Measurements from ENCODE around the gene OPCML.

OPCML gene

DNA sequence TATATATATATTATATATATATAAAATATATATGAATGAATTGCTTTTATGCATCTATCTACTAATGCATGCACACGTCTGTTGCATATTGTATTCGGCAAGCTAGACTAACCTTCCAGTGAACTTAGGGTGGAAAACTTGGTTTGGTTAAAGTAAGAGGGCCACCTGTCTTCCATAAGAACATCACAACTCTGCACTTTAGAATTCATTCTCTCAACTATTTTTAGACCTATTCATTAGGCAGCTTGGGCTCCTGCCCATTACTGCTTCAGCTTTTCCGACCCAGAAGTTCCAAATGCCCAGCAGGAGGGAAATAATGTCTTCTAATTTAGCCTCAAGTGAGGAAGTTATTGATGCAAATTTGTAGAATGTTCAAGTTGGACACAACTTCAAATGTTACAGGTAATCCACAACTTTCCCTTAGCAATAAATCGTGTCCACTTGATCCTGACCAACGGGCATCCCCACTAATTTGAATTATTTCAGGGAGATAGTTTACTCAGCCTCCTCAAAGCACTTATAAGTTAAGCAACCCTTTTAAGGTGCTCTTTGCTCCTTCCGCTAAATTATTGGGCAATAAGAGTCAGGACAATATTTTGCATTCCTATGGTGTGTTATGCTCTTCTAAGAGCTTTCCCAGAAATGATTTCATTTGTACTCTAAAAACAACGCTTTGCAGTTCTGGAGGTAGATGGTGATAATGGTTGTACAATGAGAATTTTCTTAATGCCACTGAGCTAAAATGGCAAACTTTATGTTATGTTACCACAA is 132.3 kb downstream of the OPCML start:
- Histone ChIP-seq H3K9me3 (ENCODE audit: control insufficient read depth, low read length) (peaks cover 4% of the 10 kb centered on the region), H3K27ac (ENCODE audit: insufficient read depth, low read depth, low read length, poor library complexity, severe bottlenecking) (no peak overlapping the region), H3K4me3 (ENCODE audit: insufficient read depth, low read depth, low read length) (no peak overlapping the region), H3K4me1 (ENCODE audit: control insufficient read depth, insufficient read depth, low read length) (no peaks in the 10 kb centered on the region), H3K27me3 (ENCODE audit: control insufficient read depth, insufficient read depth, low read length, poor library complexity, severe bottlenecking) (no peaks in the 10 kb centered on the region), H3K36me3 (ENCODE audit: control insufficient read depth, insufficient read depth, low read length) (no peaks in the 10 kb centered on the region)
- WGBS, 2 experiments: 93 to 96% methylated on average over 4 to 6 of the region's 7 CpGs

GRCh38 chr11:133399294-133399693 is 133.0 kb downstream of the OPCML start:
- no peaks in the 10 kb centered on the region for H3K27me3 ChIP-seq (ENCODE audit: control insufficient read depth, insufficient read depth, low read length, poor library complexity, severe bottlenecking)
- 91 to 94% methylated on average over 2 of the region's 2 CpGs for WGBS, 2 experiments

DNA sequence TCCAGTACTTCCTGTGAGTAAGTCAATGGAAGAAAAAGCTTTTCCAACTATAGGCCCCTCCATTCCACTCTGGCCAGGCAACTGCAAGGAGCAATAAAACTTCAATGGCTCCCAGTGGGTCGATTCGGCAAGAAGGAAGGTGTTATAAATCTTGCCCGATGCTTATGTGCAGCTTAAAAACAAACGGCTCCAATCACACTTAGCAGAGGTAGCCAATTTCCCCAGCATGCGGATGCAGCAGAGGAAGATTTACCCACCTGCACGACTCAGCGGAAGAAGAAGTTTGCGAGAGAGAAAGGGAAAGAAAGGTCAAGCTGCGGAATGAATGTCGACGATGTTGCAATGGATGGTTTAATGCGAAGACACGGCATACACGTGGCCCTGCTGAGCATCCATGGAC is 141.5 kb downstream of the OPCML start:
- H3K36me3 ChIP-seq (ENCODE audit: control insufficient read depth, insufficient read depth, low read length): no peaks in the 10 kb centered on the region
- no peaks in the 10 kb centered on the region for H3K9me3 ChIP-seq (ENCODE audit: control insufficient read depth, low read length)
- H3K4me1 ChIP-seq (ENCODE audit: control insufficient read depth, insufficient read depth, low read length): no peaks in the 10 kb centered on the region
- H3K27ac ChIP-seq (ENCODE audit: insufficient read depth, low read depth, low read length, poor library complexity, severe bottlenecking): no peak overlapping the region
- 95 to 96% methylated on average over 14 of the region's 14 CpGs for WGBS, 2 experiments
- no peaks in the 10 kb centered on the region for H3K27me3 ChIP-seq (ENCODE audit: control insufficient read depth, insufficient read depth, low read length, poor library complexity, severe bottlenecking)
- H3K4me3 ChIP-seq (ENCODE audit: insufficient read depth, low read depth, low read length): no peak overlapping the region

More at GRCh38 chr11:133399294-133399693, 133.0 kb downstream of the OPCML start:
- no peaks in the 10 kb centered on the region for H3K4me1 ChIP-seq (ENCODE audit: control insufficient read depth, insufficient read depth, low read length)
- peaks cover 1% of the 10 kb centered on the region for H3K9me3 ChIP-seq (ENCODE audit: control insufficient read depth, low read length)
- no peak overlapping the region for H3K4me3 ChIP-seq (ENCODE audit: insufficient read depth, low read depth, low read length)
- H3K36me3 ChIP-seq (ENCODE audit: control insufficient read depth, insufficient read depth, low read length): no peaks in the 10 kb centered on the region
- no peak overlapping the region for H3K27ac ChIP-seq (ENCODE audit: insufficient read depth, low read depth, low read length, poor library complexity, severe bottlenecking)

- Histone ChIP-seq H3K9me3 (ENCODE audit: control insufficient read depth, low read length) (no peaks in the 10 kb centered on the region), H3K27ac (ENCODE audit: insufficient read depth, low read depth, low read length, poor library complexity, severe bottlenecking) (no peak overlapping the region), H3K27me3 (ENCODE audit: control insufficient read depth, insufficient read depth, low read length, poor library complexity, severe bottlenecking) (no peaks in the 10 kb centered on the region), H3K4me1 (ENCODE audit: control insufficient read depth, insufficient read depth, low read length) (no peaks in the 10 kb centered on the region), H3K4me3 (ENCODE audit: insufficient read depth, low read depth, low read length) (no peak overlapping the region), H3K36me3 (ENCODE audit: control insufficient read depth, insufficient read depth, low read length) (no peaks in the 10 kb centered on the region)
- 87 to 100% methylated on average over 4 to 5 of the region's 5 CpGs for WGBS, 2 experiments
Observed at GRCh38 chr11:133388975-133389568, 143.2 kb downstream of the OPCML start.

DNA sequence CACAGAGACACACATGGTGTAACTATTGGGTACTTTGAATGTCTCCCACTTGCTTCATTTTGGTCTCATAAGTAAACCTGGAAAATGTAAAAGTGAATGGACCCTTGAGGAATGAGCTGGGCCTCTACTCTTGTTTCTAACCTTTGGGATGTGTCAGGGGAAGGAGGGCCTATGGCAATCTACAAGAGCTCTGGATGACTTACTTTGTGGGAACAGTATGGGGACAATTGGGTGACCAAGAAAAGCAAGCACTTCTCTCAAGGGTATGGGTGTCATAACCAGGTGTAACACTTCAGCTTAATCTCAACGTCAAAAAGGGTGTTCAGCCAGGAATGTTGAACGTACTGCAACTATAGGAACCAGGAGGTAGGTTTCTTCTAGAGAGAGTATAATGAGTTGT is 144.0 kb downstream of the OPCML start:
- Histone ChIP-seq H3K27me3 (ENCODE audit: control insufficient read depth, insufficient read depth, low read length, poor library complexity, severe bottlenecking) (no peaks in the 10 kb centered on the region), H3K9me3 (ENCODE audit: control insufficient read depth, low read length) (no peaks in the 10 kb centered on the region), H3K36me3 (ENCODE audit: control insufficient read depth, insufficient read depth, low read length) (no peaks in the 10 kb centered on the region), H3K4me1 (ENCODE audit: control insufficient read depth, insufficient read depth, low read length) (no peaks in the 10 kb centered on the region), H3K27ac (ENCODE audit: insufficient read depth, low read depth, low read length, poor library complexity, severe bottlenecking) (no peak overlapping the region), H3K4me3 (ENCODE audit: insufficient read depth, low read depth, low read length) (no peak overlapping the region)
- WGBS, 2 experiments: 89 to 90% methylated on average over 2 of the region's 2 CpGs

- no peaks in the 10 kb centered on the region for H3K9me3 ChIP-seq (ENCODE audit: control insufficient read depth, low read length)
- H3K27me3 ChIP-seq (ENCODE audit: control insufficient read depth, insufficient read depth, low read length, poor library complexity, severe bottlenecking): no peaks in the 10 kb centered on the region
- no peak overlapping the region for H3K4me3 ChIP-seq (ENCODE audit: insufficient read depth, low read depth, low read length)
- H3K36me3 ChIP-seq (ENCODE audit: control insufficient read depth, insufficient read depth, low read length): no peaks in the 10 kb centered on the region
- H3K27ac ChIP-seq (ENCODE audit: insufficient read depth, low read depth, low read length, poor library complexity, severe bottlenecking): no peak overlapping the region
- no peaks in the 10 kb centered on the region for H3K4me1 ChIP-seq (ENCODE audit: control insufficient read depth, insufficient read depth, low read length)
- 86 to 92% methylated on average over 4 of the region's 4 CpGs for WGBS, 2 experiments
Observed at GRCh38 chr11:133386852-133387251, 145.4 kb downstream of the OPCML start.

DNA sequence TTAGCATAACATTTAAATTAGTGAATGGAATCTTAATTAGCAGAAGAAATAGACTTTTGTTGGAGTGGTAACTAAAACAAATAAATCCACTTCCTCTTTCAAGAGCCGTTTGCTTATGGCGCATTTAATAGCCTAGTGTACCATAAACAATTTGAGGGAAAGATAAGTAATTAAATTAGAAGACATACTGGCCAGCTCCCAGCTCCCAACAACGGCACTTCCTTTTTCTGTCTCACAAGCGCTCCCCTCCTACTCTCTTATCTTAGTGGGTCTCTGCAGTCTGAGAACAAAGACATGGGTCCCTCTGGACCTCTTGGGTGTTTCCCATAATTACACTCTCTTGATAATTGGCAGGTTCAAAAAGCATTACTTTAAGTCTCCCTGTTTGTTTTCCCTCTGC is 146.0 kb downstream of the OPCML start:
- Histone ChIP-seq H3K9me3 (ENCODE audit: control insufficient read depth, low read length) (no peaks in the 10 kb centered on the region), H3K36me3 (ENCODE audit: control insufficient read depth, insufficient read depth, low read length) (no peaks in the 10 kb centered on the region), H3K4me1 (ENCODE audit: control insufficient read depth, insufficient read depth, low read length) (no peaks in the 10 kb centered on the region), H3K4me3 (ENCODE audit: insufficient read depth, low read depth, low read length) (no peak overlapping the region), H3K27me3 (ENCODE audit: control insufficient read depth, insufficient read depth, low read length, poor library complexity, severe bottlenecking) (no peaks in the 10 kb centered on the region), H3K27ac (ENCODE audit: insufficient read depth, low read depth, low read length, poor library complexity, severe bottlenecking) (no peak overlapping the region)
- WGBS, 2 experiments: 76 to 90% methylated on average over 2 to 4 of the region's 4 CpGs

DNA sequence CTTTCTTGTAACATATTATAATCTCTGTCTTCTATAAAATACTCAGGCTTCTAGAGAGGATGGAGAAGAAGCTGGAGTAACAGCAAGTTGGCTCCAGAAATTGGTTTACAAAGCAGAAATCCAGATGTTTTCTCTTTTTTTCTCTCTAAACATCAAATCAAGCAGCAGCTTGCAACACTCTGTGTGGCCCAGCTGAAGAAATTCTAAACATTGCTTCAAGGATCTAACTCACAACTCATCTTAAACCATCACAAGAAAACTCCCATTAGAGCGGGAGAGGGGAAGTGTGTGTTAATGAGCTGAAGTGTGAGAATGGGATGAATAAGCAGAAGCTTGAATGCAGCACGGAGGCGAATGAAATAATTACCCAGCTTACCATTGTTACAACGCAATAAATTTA is 146.5 kb downstream of the OPCML start:
- H3K4me1 ChIP-seq (ENCODE audit: control insufficient read depth, insufficient read depth, low read length): no peaks in the 10 kb centered on the region
- no peaks in the 10 kb centered on the region for H3K36me3 ChIP-seq (ENCODE audit: control insufficient read depth, insufficient read depth, low read length)
- H3K4me3 ChIP-seq (ENCODE audit: insufficient read depth, low read depth, low read length): no peak overlapping the region
- no peaks in the 10 kb centered on the region for H3K9me3 ChIP-seq (ENCODE audit: control insufficient read depth, low read length)
- 80 to 81% methylated on average over 3 of the region's 4 CpGs for WGBS, 2 experiments
- H3K27ac ChIP-seq (ENCODE audit: insufficient read depth, low read depth, low read length, poor library complexity, severe bottlenecking): no peak overlapping the region
- no peaks in the 10 kb centered on the region for H3K27me3 ChIP-seq (ENCODE audit: control insufficient read depth, insufficient read depth, low read length, poor library complexity, severe bottlenecking)

DNA sequence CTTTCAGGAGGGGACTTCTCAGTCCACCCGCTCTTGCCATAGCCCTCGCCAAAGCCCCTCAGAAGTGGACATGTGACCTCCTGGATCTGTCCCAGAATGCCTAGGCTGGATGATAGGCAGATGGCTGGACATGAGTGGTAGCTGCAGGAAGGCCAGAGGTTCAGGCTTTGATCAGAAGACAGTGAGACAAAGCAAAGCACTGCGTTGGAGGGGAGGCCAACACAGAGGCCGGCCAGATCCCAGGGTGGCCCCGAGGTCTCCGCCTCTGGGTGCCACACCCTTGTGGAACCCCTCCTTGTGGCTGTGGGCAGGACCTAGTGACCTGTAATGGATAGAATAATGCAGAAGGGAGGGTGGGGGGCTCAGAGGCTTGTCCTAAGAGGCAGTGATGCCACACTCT is 147.6 kb downstream of the OPCML start:
- Histone ChIP-seq H3K36me3 (ENCODE audit: control insufficient read depth, insufficient read depth, low read length) (no peaks in the 10 kb centered on the region), H3K9me3 (ENCODE audit: control insufficient read depth, low read length) (no peaks in the 10 kb centered on the region), H3K27ac (ENCODE audit: insufficient read depth, low read depth, low read length, poor library complexity, severe bottlenecking) (no peak overlapping the region), H3K4me1 (ENCODE audit: control insufficient read depth, insufficient read depth, low read length) (no peaks in the 10 kb centered on the region), H3K27me3 (ENCODE audit: control insufficient read depth, insufficient read depth, low read length, poor library complexity, severe bottlenecking) (no peaks in the 10 kb centered on the region), H3K4me3 (ENCODE audit: insufficient read depth, low read depth, low read length) (no peak overlapping the region)
- WGBS, 2 experiments: 91 to 95% methylated on average over 6 of the region's 6 CpGs

GRCh38 chr11:133383689-133384088 is 148.6 kb downstream of the OPCML start:
- WGBS, 2 experiments: 88 to 89% methylated on average over 4 of the region's 4 CpGs
- Histone ChIP-seq H3K36me3 (ENCODE audit: control insufficient read depth, insufficient read depth, low read length) (no peaks in the 10 kb centered on the region), H3K9me3 (ENCODE audit: control insufficient read depth, low read length) (no peaks in the 10 kb centered on the region), H3K4me1 (ENCODE audit: control insufficient read depth, insufficient read depth, low read length) (no peaks in the 10 kb centered on the region), H3K27ac (ENCODE audit: insufficient read depth, low read depth, low read length, poor library complexity, severe bottlenecking) (no peak overlapping the region), H3K27me3 (ENCODE audit: control insufficient read depth, insufficient read depth, low read length, poor library complexity, severe bottlenecking) (no peaks in the 10 kb centered on the region), H3K4me3 (ENCODE audit: insufficient read depth, low read depth, low read length) (no peak overlapping the region)
